ENCODE results near the gene RNF157.

RNF157 gene

GRCh38 chr17:76277300-76278267 is 37.3 kb upstream of the RNF157 start:
- no peak for TF ChIP-seq CTCF (conservative IDR thresholded peaks at IDR 0.05; ENCODE audit: low read depth, low read length)
- no peak for DNase-seq (ENCODE audit: low read depth)
- no peak overlapping the region for H3K4me3 ChIP-seq (ENCODE audit: low read length)

GRCh38 chr17:76276461-76277299 is 36.4 kb upstream of the RNF157 start:
- H3K4me3 ChIP-seq (ENCODE audit: low read length): no peak overlapping the region
- no peak for DNase-seq (ENCODE audit: low read depth)
- TF ChIP-seq CTCF (conservative IDR thresholded peaks at IDR 0.05; ENCODE audit: low read depth, low read length): no peak

GRCh38 chr17:76276069-76276431 is 35.8 kb upstream of the RNF157 start:
- H3K4me3 ChIP-seq (ENCODE audit: low read length): no peak overlapping the region
- no peak for DNase-seq (ENCODE audit: low read depth)
- no peak for TF ChIP-seq CTCF (conservative IDR thresholded peaks at IDR 0.05; ENCODE audit: low read depth, low read length)

GRCh38 chr17:76275382-76276068 is 35.2 kb upstream of the RNF157 start:
- H3K4me3 ChIP-seq (ENCODE audit: low read length): no peak overlapping the region
- no peak for DNase-seq (ENCODE audit: low read depth)
- TF ChIP-seq CTCF (conservative IDR thresholded peaks at IDR 0.05; ENCODE audit: low read depth, low read length): no peak

- TF ChIP-seq CTCF (conservative IDR thresholded peaks at IDR 0.05; ENCODE audit: low read depth, low read length): no peak
- DNase-seq (ENCODE audit: low read depth): no peak
- H3K4me3 ChIP-seq (ENCODE audit: low read length): no peak overlapping the region
Observed at GRCh38 chr17:76274112-76274956, 34.0 kb upstream of the RNF157 start.

GRCh38 chr17:76273445-76274111 is 33.3 kb upstream of the RNF157 start:
- TF ChIP-seq CTCF (conservative IDR thresholded peaks at IDR 0.05; ENCODE audit: low read depth, low read length): no peak

More at GRCh38 chr17:76273445-76274111, 33.3 kb upstream of the RNF157 start:
- no peak for DNase-seq (ENCODE audit: low read depth)
- no peak overlapping the region for H3K4me3 ChIP-seq (ENCODE audit: low read length)
